ENCODE measurements around the gene CPN2.

- no peak for TF ChIP-seq CTCF (IDR thresholded peaks at IDR 0.05)
- TF ChIP-seq POLR2A (IDR thresholded peaks at IDR 0.05): no peak
These were observed 44.1 kb upstream of the CPN2 start for GRCh38 chr3:194395212-194395611.

Measured in heart left ventricle (tissue), 13 donors.